Adipocyte (in vitro differentiated cells): Measurements from ENCODE around the gene VMP1.

ENCODE experiments used
- DNase-seq: peaks from one replicate; pipeline ENCODE4 v3.0.0-alpha.2; 2015; ENCODE audit warnings: low read depth
- H3K27me3 ChIP-seq: replicated peaks from 2 replicates; pipeline ENCODE4 v1.7.0; 2013; ENCODE audit warnings: mild to moderate bottlenecking, low read length, moderate library complexity; ENCODE audit not compliant: control insufficient read depth, insufficient read depth
- H3K36me3 ChIP-seq: 2 replicates; pipeline ENCODE4 v1.7.0; 2013; ENCODE audit warnings: low read length, mild to moderate bottlenecking, moderate library complexity; ENCODE audit not compliant: control insufficient read depth, insufficient read depth, severe bottlenecking
- H3K4me1 ChIP-seq: 2 replicates; pipeline ENCODE4 v1.7.0; 2013; ENCODE audit warnings: mild to moderate bottlenecking, low read length, moderate library complexity; ENCODE audit not compliant: control insufficient read depth, insufficient read depth
- H3K4me3 ChIP-seq: 2 replicates; pipeline ENCODE4 v1.7.0; 2013; ENCODE audit warnings: mild to moderate bottlenecking, low read length, moderate library complexity
- H3K9ac ChIP-seq: 2 replicates; pipeline ENCODE4 v1.7.0; 2013; ENCODE audit warnings: mild to moderate bottlenecking, low read length, moderate library complexity
- H3K9me3 ChIP-seq: 2 replicates; pipeline ENCODE4 v1.7.0; 2013; ENCODE audit warnings: mild to moderate bottlenecking, low read length, moderate library complexity; ENCODE audit not compliant: control insufficient read depth

VMP1 gene

GRCh38 chr17:59707971-59708430, 547 bp downstream of the VMP1 start:
- no peaks in the 10 kb centered on the region for H3K27me3 ChIP-seq
- peak overlapping the region; percentile 95 for H3K4me3 ChIP-seq
- H3K9ac ChIP-seq, result peak overlapping the region; percentile 97
- peak; percentile 68 for DNase-seq
- peaks cover 28% of the 10 kb centered on the region for H3K4me1 ChIP-seq
- H3K36me3 ChIP-seq, result peaks cover 4% of the 10 kb centered on the region
- no peaks in the 10 kb centered on the region for H3K9me3 ChIP-seq

GRCh38 chr17:59711936-59712335, 4.5 kb downstream of the VMP1 start:
- peaks cover 14% of the 10 kb centered on the region for H3K4me1 ChIP-seq
- H3K27me3 ChIP-seq, result no peaks in the 10 kb centered on the region
- H3K36me3 ChIP-seq, result no peaks in the 10 kb centered on the region
- no peak for DNase-seq
- H3K4me3 ChIP-seq, result no peak overlapping the region
- no peaks in the 10 kb centered on the region for H3K9me3 ChIP-seq
- no peak overlapping the region for H3K9ac ChIP-seq

GRCh38 chr17:59712862-59713261, 5.4 kb downstream of the VMP1 start:
- no peak for DNase-seq
- no peaks in the 10 kb centered on the region for H3K36me3 ChIP-seq
- H3K4me3 ChIP-seq, result no peak overlapping the region
- no peaks in the 10 kb centered on the region for H3K27me3 ChIP-seq
- H3K9ac ChIP-seq, result no peak overlapping the region
- H3K4me1 ChIP-seq, result peaks cover 14% of the 10 kb centered on the region
- H3K9me3 ChIP-seq, result no peaks in the 10 kb centered on the region

GRCh38 chr17:59714255-59714654, 6.8 kb downstream of the VMP1 start:
- no peak for DNase-seq
- Histone ChIP-seq H3K36me3 (no peaks in the 10 kb centered on the region), H3K4me1 (peaks cover 4% of the 10 kb centered on the region), H3K4me3 (no peak overlapping the region), H3K9me3 (no peaks in the 10 kb centered on the region), H3K9ac (no peak overlapping the region), H3K27me3 (no peaks in the 10 kb centered on the region)

GRCh38 chr17:59716427-59716826, 9.0 kb downstream of the VMP1 start:
- DNase-seq, result no peak
- H3K9me3 ChIP-seq, result no peaks in the 10 kb centered on the region
- no peak overlapping the region for H3K9ac ChIP-seq
- H3K4me1 ChIP-seq, result no peaks in the 10 kb centered on the region
- no peak overlapping the region for H3K4me3 ChIP-seq
- H3K36me3 ChIP-seq, result no peaks in the 10 kb centered on the region
- H3K27me3 ChIP-seq, result no peaks in the 10 kb centered on the region

GRCh38 chr17:59719526-59719925, 12.1 kb downstream of the VMP1 start:
- Histone ChIP-seq H3K4me1 (no peaks in the 10 kb centered on the region), H3K27me3 (no peaks in the 10 kb centered on the region), H3K9me3 (no peaks in the 10 kb centered on the region), H3K4me3 (no peak overlapping the region), H3K9ac (no peak overlapping the region), H3K36me3 (no peaks in the 10 kb centered on the region)
- no peak for DNase-seq

- Histone ChIP-seq H3K4me1 (peaks cover 10% of the 10 kb centered on the region), H3K9ac (no peak overlapping the region), H3K36me3 (no peaks in the 10 kb centered on the region), H3K9me3 (no peaks in the 10 kb centered on the region), H3K27me3 (no peaks in the 10 kb centered on the region), H3K4me3 (no peak overlapping the region)
- no peak for DNase-seq
Observed at GRCh38 chr17:59722623-59723022, 15.2 kb downstream of the VMP1 start.

- H3K36me3 ChIP-seq, result no peaks in the 10 kb centered on the region
- H3K4me1 ChIP-seq, result peaks cover 10% of the 10 kb centered on the region
- no peaks in the 10 kb centered on the region for H3K27me3 ChIP-seq
- no peak overlapping the region for H3K9ac ChIP-seq
- no peaks in the 10 kb centered on the region for H3K9me3 ChIP-seq
- DNase-seq, result no peak
- H3K4me3 ChIP-seq, result no peak overlapping the region
Observed at GRCh38 chr17:59723041-59723440, 15.6 kb downstream of the VMP1 start.

- no peaks in the 10 kb centered on the region for H3K36me3 ChIP-seq
- H3K9me3 ChIP-seq, result no peaks in the 10 kb centered on the region
- H3K27me3 ChIP-seq, result no peaks in the 10 kb centered on the region
- H3K4me3 ChIP-seq, result no peak overlapping the region
- H3K9ac ChIP-seq, result no peak overlapping the region
- peaks cover 10% of the 10 kb centered on the region for H3K4me1 ChIP-seq
- no peak for DNase-seq
Observed at GRCh38 chr17:59723607-59724006, 16.2 kb downstream of the VMP1 start.

- Histone ChIP-seq H3K36me3 (peaks cover 4% of the 10 kb centered on the region), H3K9ac (peak overlapping the region; percentile 71), H3K4me1 (peaks cover 13% of the 10 kb centered on the region), H3K27me3 (no peaks in the 10 kb centered on the region), H3K4me3 (peak overlapping the region; percentile 47), H3K9me3 (no peaks in the 10 kb centered on the region)
- DNase-seq, result peak; percentile 90
Observed at GRCh38 chr17:59725691-59726090, 18.2 kb downstream of the VMP1 start.

- no peak for DNase-seq
- Histone ChIP-seq H3K36me3 (peaks cover 11% of the 10 kb centered on the region), H3K27me3 (no peaks in the 10 kb centered on the region), H3K9me3 (no peaks in the 10 kb centered on the region), H3K4me1 (peaks cover 13% of the 10 kb centered on the region), H3K9ac (no peak overlapping the region), H3K4me3 (no peak overlapping the region)
Observed at GRCh38 chr17:59727817-59728533, 20.5 kb downstream of the VMP1 start.
